GM19043 (cell line): Measurements from ENCODE around the gene ALK.

Experiments
- ATAC-seq: cut with Tn5 transposase; IDR thresholded peaks from one replicate; pipeline ENCODE4 v1.9.1; 2021; ENCODE audit warnings: low read depth; ENCODE audit not compliant: unreplicated experiment

The ALK gene

DNA sequence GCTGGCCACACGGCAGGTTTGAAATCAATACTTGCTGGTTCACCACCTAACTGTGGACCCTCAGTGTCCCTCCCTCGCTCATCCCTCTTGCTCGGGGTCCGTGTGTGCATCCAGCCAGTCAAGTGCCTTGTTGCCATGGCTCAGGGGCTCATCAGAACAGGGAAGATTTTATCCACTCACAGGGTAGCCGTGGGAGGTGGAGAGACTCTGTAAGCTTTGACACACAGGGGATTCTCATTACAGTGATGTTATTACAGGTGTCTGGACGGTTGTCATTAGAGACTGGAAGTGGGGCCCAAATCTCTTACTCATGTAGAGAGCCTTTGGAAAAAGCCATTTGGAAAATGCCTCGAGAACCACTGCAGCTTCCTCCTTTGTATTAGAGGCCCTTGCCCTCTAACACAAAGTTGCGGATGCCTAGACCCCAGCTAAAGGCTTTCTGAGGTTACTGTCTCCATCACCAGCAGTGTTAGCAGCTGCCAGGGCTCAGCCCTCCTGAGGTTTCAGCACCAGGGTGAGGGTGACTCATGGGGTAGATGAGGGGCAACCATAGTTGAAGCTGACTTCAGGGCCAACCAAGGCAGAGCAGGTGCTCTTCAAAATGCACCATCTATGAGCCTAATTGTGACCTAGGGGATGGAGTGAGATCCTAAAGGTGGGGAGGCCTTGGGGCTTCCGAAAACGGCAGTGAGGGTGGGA lies 610.6 kb downstream of the ALK start:
- no peak for ATAC-seq

GRCh38 chr2:29309090-29310029 lies 612.0 kb downstream of the ALK start:
- ATAC-seq, result no peak

DNA sequence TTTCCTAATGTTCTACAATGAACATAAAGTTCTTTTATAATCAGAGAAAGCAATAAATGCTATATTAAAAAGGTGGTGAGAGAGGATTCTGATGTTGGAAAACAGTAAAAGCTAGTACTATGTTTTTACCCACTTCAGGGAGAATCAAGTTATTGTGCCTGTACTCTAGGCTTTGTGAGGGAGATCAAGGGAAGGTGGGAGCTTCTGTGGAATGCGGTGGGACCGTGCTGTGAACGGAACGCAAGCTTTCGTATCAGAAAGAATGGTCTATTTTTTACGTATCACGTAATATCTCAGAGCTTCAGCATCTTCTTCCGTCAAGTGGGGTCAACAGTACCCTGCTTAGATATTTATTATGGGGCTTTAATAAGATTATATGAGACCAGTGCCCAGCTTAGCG lies 613.0 kb downstream of the ALK start:
- no peak for ATAC-seq

GRCh38 chr2:29307519-29307918 lies 613.9 kb downstream of the ALK start:
- ATAC-seq, result no peak

DNA sequence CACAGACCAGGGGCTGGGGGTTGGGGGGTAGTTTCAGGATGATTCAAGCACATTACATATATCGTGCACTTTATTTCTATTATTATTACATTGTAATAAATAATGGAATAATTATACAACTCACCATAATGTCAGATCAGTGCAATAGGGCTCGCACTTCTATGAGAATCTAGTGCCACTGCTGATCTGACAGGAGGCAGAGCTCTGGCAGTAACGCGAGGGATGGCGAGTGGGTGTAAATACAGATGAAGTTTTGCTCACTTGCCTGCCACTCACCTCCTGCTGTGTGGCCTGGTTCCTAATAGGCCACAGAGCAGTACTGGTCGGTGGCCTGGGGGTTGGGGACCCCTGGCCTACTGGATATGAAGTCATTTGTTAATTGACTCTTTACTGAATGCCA lies 615.6 kb downstream of the ALK start:
- ATAC-seq, result no peak

- ATAC-seq, result no peak
Measured at GRCh38 chr2:29304399-29305060, 616.9 kb downstream of the ALK start.

DNA sequence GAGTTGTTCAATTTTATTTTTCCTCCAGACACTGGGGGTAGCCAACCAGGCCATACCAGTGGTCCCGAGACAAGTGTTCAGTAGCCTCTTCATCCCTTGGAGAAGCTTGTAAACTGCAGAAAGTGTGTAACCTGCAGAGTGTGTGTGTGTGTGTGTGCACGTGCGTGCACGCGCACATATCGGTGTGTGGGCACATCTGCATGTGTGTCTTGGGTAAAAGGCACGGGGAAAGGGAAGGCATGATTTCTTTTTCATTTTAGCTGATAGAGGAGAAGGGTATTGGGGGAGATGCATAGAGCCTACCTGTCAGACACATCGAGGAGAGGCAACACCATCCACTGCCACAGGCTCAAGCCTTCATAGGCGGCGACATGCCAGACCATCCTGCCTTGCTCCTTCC lies 624.8 kb downstream of the ALK start:
- ATAC-seq, result no peak

DNA sequence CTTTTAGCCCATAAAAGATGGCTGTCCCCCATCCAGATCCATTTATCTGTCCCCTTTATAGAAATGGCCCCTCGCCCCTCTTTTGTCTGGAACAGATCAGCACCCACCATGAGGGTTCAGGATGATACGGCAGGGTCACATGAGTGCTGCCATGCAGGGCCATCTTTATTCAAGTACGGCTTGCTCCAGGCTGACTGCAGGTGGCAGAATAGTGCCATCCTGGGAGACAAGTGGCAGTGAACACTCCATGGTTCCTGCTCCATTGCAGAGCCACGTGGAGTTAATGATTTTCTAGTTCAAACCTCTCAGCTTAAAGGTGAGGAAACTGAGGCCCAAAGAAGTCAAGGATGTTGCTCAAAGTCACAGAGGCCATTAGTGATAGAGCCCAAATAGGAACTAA lies 625.5 kb downstream of the ALK start:
- no peak for ATAC-seq

GRCh38 chr2:29293830-29294438 lies 627.5 kb downstream of the ALK start:
- ATAC-seq, result no peak

DNA sequence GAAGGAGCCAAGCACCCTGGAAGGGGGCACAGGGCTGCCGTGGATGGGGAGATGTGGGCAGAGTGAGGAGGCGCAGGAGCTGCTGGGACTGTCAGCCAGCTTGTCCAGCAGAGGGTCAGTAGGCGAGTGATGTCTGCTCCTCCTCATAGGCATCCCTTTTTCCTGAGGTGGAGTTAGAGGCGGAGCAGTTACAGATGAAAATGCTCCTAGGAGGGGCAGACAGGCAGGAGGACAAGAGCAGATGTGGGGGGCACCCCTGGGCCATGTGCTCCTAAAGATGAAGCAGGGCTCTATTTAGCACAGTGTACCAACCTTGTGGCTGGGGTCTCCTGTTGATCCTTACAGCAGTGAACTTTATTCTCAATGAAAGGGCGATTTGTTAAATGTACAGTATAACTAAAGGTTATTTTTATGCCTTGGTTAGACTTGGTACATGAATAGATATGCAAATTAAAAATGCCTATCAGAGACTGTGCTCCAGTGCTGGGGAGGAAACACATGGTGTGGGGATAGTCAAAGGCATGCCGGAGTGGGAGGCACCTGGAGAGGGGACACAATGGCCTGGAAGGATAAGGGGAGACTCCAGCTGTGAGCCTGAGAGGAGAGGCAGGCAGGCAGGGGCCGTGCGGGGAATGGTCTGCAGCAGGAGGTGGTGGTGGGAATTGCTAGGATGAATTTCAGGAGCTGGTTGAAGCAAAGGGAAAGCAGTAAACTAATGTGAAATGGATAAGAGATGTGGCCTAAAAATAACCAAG lies 630.9 kb downstream of the ALK start:
- ATAC-seq, result no peak

- ATAC-seq, result no peak
Measured at GRCh38 chr2:29284671-29285070, 636.7 kb downstream of the ALK start.

DNA sequence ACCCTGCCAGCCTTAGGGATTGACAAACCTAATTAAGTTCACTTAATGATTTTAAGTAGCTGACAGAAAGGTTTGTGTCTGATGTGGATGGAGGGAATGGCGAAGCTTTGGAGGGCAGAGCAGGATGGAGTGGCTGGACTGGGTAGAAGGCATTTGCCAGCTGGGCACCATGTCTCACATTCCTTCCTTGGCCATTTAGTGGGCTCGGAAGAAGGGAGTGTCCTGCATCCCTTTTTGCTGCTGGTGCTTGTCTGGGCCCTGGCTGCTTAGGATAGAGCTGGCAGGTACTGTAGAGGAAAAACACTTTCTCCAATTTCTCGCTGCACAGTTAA lies 639.5 kb downstream of the ALK start:
- ATAC-seq, result no peak

GRCh38 chr2:29281086-29281915 lies 640.1 kb downstream of the ALK start:
- no peak for ATAC-seq

GRCh38 chr2:29278966-29279365 lies 642.4 kb downstream of the ALK start:
- ATAC-seq, result no peak

DNA sequence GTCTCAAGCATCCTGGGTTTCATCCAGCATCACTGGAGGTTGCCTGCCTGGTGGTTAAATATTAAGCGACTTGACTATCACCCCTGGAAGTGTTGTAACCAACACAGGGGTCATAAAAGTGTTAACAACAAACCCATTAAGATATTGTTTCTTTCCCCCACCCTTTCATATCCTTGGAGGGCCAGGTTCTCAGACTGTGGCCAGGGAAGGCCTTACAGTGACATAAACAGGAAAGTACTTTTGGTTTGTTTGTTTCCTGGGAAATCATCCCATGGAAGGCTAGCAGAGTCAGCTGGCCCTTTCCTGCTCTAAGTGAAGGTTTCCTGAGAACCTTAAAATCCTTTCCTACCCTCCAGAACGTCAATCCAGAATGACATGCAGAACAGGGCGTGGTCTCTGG lies 645.2 kb downstream of the ALK start:
- no peak for ATAC-seq

GRCh38 chr2:29275186-29275585 lies 646.2 kb downstream of the ALK start:
- no peak for ATAC-seq

GRCh38 chr2:29273685-29274611 lies 647.4 kb downstream of the ALK start:
- ATAC-seq, result no peak

DNA sequence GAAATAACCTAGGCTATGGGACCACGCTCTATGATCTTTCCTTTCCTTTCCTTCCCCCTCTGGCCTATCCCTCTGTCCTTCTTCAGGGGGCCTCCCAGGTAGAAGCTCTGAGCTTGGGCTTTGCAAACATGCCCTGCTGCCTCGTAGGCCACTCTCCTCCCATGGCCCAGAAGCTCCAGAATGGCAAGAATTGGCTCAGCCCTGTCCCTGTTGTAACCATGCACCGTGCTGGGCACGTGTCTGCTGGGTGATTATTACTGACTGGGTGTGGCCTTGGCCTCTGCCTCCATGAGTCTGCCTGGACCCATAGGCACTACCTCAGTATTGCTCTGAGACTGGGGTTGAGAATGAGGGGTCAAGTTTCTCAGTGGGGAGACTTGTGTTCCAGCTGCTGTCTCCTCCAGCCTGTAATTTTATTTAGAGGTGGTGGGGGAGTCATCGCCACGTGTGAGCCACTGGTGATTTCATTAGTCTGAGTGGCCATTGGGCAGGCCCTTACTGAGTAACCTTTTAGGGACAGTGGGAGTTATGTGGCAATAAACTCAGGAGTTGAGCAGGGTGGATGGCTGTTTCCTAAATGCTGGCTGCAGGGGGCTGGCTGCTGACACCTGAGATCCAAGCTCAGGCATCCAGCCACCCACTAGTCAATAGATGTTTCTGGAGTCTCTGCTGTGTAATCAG lies 648.2 kb downstream of the ALK start:
- no peak for ATAC-seq
